HG03520 (cell line): ENCODE data around the gene OR4C15.

Experiments used
- ATAC-seq: cut with Tn5 transposase; IDR thresholded peaks from one replicate; pipeline ENCODE4 v1.9.1; 2021; ENCODE audit warnings: mild to moderate bottlenecking, moderate library complexity; ENCODE audit not compliant: unreplicated experiment

Gene OR4C15

DNA sequence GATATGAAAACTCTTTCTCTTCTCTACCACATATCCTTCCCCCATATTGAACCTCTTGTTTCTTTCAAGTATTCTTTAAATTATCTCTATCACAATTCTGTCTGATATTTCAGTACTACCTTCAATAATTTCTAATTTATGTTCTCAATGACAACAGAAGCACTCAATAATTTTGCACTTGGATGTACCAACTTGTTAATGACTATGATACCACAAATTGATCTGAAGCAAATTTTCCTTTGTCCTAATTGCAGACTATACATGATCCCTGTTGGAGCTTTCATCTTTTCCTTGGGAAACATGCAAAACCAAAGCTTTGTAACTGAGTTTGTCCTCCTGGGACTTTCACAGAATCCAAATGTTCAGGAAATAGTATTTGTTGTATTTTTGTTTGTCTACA lies at the start of gene OR4C15:
TSS of gene OR4C15 (plus strand) at position 301 of the 400 bp plus-strand sequence. CDS start at position 301, 0 bp downstream.
- ATAC-seq, result no peak

DNA sequence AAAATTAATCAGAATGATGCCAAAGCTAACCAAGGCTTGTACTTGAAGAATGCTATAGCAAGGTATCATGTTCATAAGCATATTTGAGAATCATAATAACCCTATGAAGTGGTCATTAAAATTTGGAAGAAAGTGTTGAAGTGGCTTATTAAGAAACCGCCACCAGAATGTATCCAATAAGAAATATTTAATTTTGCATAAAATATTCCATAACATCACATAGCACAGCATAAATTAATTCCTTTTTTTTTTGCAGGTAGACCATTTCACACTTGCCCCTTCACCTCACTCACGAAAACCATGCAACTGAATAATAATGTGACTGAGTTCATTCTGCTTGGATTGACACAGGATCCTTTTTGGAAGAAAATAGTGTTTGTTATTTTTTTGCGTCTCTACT lies 17.6 kb downstream of the OR4C15 start, which contains the start of gene OR4C16:
TSS of gene OR4C16 (plus strand) at position 301 of the 400 bp plus-strand sequence. CDS start at position 301, 0 bp downstream.
- no peak for ATAC-seq

DNA sequence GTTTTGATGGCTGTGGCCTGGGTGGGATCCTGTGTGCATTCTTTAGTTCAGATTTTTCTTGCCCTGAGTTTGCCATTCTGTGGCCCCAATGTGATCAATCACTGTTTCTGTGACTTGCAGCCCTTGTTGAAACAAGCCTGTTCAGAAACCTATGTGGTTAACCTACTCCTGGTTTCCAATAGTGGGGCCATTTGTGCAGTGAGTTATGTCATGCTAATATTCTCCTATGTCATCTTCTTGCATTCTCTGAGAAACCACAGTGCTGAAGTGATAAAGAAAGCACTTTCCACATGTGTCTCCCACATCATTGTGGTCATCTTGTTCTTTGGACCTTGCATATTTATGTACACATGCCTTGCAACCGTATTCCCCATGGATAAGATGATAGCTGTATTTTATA lies 18.3 kb downstream of the OR4C15 start:
- peak; percentile 93 for ATAC-seq
